AG04449 (cell line): Measurements from ENCODE around the gene BRSK1.

Experiments
- CTCF ChIA-PET: fragments of 350-600 bp; formaldehyde crosslinking; extraction: SDS; loops from one replicate; lab custom pipeline; 2021; ENCODE audit warnings: antibody characterized with exemption; lab: Yijun Ruan, JAX
- POLR2A ChIA-PET: fragments of 400-600, 350-600 bp; formaldehyde crosslinking; extraction: SDS; loops from one replicate; lab custom pipeline; 2020; ENCODE audit warnings: antibody characterized with exemption, inconsistent platforms; lab: Yijun Ruan, JAX
- DNase-seq: peaks from one replicate; pipeline ENCODE4 v3.0.0-alpha.2; 2010; ENCODE audit warnings: low read depth, low spot score
- H3K4me3 ChIP-seq: 2 replicates; pipeline ENCODE4 v1.5.1; 2011; ENCODE audit warnings: low read depth, mild to moderate bottlenecking, control low read depth, low read length
- CTCF ChIP-seq: IDR thresholded peaks from one replicate; pipeline ENCODE4 v1.5.1; 2011; ENCODE audit warnings: mild to moderate bottlenecking, moderate library complexity, low read length, control low read depth, inconsistent platforms; ENCODE audit not compliant: insufficient read depth; ENCODE audit errors: missing control alignments

Gene BRSK1

DNA sequence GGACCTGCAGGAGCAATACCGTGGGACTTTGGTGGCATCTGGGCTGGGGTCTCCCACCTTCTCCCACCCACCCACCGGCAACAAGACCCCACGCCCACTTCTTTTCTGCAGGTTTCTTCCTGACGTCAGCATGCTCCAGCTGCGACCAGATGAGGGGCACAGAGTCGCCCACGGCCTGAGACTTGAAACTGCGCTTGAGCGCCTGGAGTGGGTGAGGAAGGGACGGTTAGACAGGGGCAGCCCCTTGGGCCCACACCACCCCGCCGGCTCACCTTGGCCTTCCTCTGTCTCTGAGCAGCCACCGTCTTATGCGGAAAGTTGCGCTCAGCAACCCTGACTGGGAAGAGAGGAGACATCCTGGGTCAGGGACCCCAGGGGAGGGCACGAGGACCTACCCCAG, 77.1 kb downstream of the BRSK1 start:
- POLR2A ChIA-PET, result no interaction called here

More for the DNA sequence above, 77.1 kb downstream of the BRSK1 start:
- no peak for TF ChIP-seq CTCF
- no peak overlapping the region for H3K4me3 ChIP-seq
- CTCF ChIA-PET, result interaction anchor here (1.1 kb wide), 2 partner anchors 58 to 59 kb away, joined by 4 read pairs; no protein-coding TSS in a partner anchor
- no peak for DNase-seq
